Psoas muscle (tissue), 8 donors: ENCODE measurements around the gene PGLYRP2. TPM values are rescaled to one million over a fixed set of nuclear protein-coding genes. Genes with fewer than 3 reads are reported as not detected.

ENCODE experiments used
- ATAC-seq, 4 donors: fragments of 200-7000 bp; cut with Tn5 transposase; one replicate each; pipeline ENCODE4 v1.9.1; 2020; ENCODE audit warnings: moderate library complexity in 3 of 4, mild to moderate bottlenecking in 2 of 4
- DNase-seq, 2 donors: peaks; one replicate each; pipeline ENCODE4 v3.0.0-alpha.2; 2020
- H3K27ac ChIP-seq: fragments of 200-600 bp; one replicate; pipeline ENCODE4 v1.8.0; 2022
- H3K27me3 ChIP-seq, 3 donors: fragments of 200-600 bp in 1 of 3; one replicate each; pipeline versions ENCODE4 v1.6.1 to v1.8.0; 2013 to 2022; ENCODE audit warnings: low read length in 2 of 3, mild to moderate bottlenecking in 2 of 3, moderate library complexity in 1 of 3; ENCODE audit not compliant: insufficient read depth in 3 of 3
- H3K36me3 ChIP-seq, 2 donors: fragments of 200-600 bp in 1 of 2; one replicate each; pipeline versions ENCODE4 v1.6.1 to v1.8.0; 2013 to 2022; ENCODE audit warnings: low read depth in 1 of 2, mild to moderate bottlenecking in 1 of 2, moderate library complexity in 1 of 2; ENCODE audit not compliant: insufficient read depth in 1 of 2
- H3K4me1 ChIP-seq: fragments of 200-600 bp; one replicate; pipeline ENCODE4 v1.8.0; 2022
- H3K4me3 ChIP-seq: fragments of 200-600 bp; one replicate; pipeline ENCODE4 v1.8.0; 2022; ENCODE audit warnings: mild to moderate bottlenecking
- H3K9me3 ChIP-seq: fragments of 200-600 bp; one replicate; pipeline ENCODE4 v1.8.0; 2022
- CTCF ChIP-seq: fragments of 200-600 bp; IDR thresholded peaks from one replicate; pipeline ENCODE4 v1.8.0; 2022; ENCODE audit warnings: antibody characterized with exemption
- WGBS, 3 donors: extraction: QIAGEN DNeasy Blood & Tissue Kit; methylation state at CpG; one replicate each; pipeline versions ENCODE4 v1.1.6 to v1.1.7; 2013; 5-methylcytosine and 5-hydroxymethylcytosine counted together
- intact Hi-C, 2 donors: fragments of 100-400 bp; cut with DNase I; formaldehyde crosslinking; loops; one replicate each; pipeline versions ENCODE4 v1.11.0 to v1.14.2; 2022
- polyA plus RNA-seq, 3 donors: library from polyadenylated mRNA; stranded (reverse); fragments of 200-250 nt; gene quantifications; one replicate each; pipeline ENCODE4 v1.2.3, GENCODE V29; 2013
- total RNA-seq, 4 donors: library from RNA; stranded (reverse); fragmentation: NEBNext Ultra II Directional in 2 of 4; extraction: Animal tissue kit (Norgen Biotek cat#: 25700) in 2 of 4; gene quantifications; one replicate each; pipeline versions ENCODE4 v1.2.1 to v1.2.4, GENCODE V29; 2021 to 2023
- donor health status: healthy with polysubstance abuse.
- donor health status: DM: no; HTN: no; CAD: no; lungs with moderate emphysema.
- donor health status: Bipolar disorder and iron deficiency.
- donor health status: healthy.
- donor health status: DM: yes; HTN: yes; CAD: no.
- donor health status: DM: no; HTN: no; CAD: no.
- donor health status: DM: no; HTN: no; CAD: no.
- donor health status: DM: yes; HTN: yes; CAD: no.

Gene PGLYRP2
- total and polyA plus RNA-seq, 7 donors = not detected

GRCh38 chr19:15453091-15453578 is 26.2 kb downstream of the PGLYRP2 start:
- WGBS, 3 donors = 10 to 18% (median 11%) methylated on average over 26 to 44 of the region's 44 CpGs
- Histone ChIP-seq H3K9me3 (no peaks in the 10 kb centered on the region), H3K27me3 (peaks cover 0 to 30% (median 8%) of the 10 kb centered on the region in 3 donors), H3K4me1 (peaks cover 14% of the 10 kb centered on the region), H3K27ac (peak overlapping the region; percentile 59), H3K36me3 (no peaks in the 10 kb centered on the region), H3K4me3 (peak overlapping the region; percentile 66)
- ATAC-seq (peak in 3 of 4 donors; percentile 29 to 47 (median 40)), DNase-seq (no peak)
- TF ChIP-seq CTCF = peak; percentile 49
- intact Hi-C loops = loop anchor here (5.0 to 10.0 kb wide), 4 partner anchors 102 to 278 kb away; no protein-coding TSS in a partner anchor

- peak; percentile 79 to 81 (median 80) for ATAC-seq
- WGBS, 3 donors = 5 to 12% (median 12%) methylated on average over 29 to 37 of the region's 37 CpGs
- Histone ChIP-seq H3K9me3 (no peaks in the 10 kb centered on the region), H3K27me3 (peaks cover 0 to 25% (median 6%) of the 10 kb centered on the region in 3 donors), H3K4me1 (peaks cover 14% of the 10 kb centered on the region), H3K36me3 (no peaks in the 10 kb centered on the region), H3K4me3 (peak overlapping the region; percentile 66), H3K27ac (peak overlapping the region; percentile 59)
- no peak for TF ChIP-seq CTCF
- DNase-seq = peak; percentile 93 to 98
- intact Hi-C loops = loop anchor here (5.0 to 10.0 kb wide), 4 partner anchors 102 to 278 kb away; no protein-coding TSS in a partner anchor
Measured at GRCh38 chr19:15452111-15453047, 26.9 kb downstream of the PGLYRP2 start.

- intact Hi-C loops = loop anchor here (2.0 to 10.0 kb wide), 5 partner anchors 104 to 276 kb away; no protein-coding TSS in a partner anchor
- 85 to 93% (median 88%) methylated on average over 1 of the region's 1 CpG for WGBS, 3 donors
- no peaks in the 10 kb centered on the region for H3K9me3 ChIP-seq
- H3K36me3 ChIP-seq = no peaks in the 10 kb centered on the region
- peak overlapping the region; percentile 78 for H3K27ac ChIP-seq
- ATAC-seq (no peak), DNase-seq (no peak)
- no peak for TF ChIP-seq CTCF
- H3K4me1 ChIP-seq = peaks cover 21% of the 10 kb centered on the region
- no peak overlapping the region for H3K4me3 ChIP-seq
- H3K27me3 ChIP-seq = peaks cover 0 to 6% (median 0%) of the 10 kb centered on the region in 3 donors
Measured at GRCh38 chr19:15450528-15450890, 28.8 kb downstream of the PGLYRP2 start.

- no peak for TF ChIP-seq CTCF
- Histone ChIP-seq H3K4me1 (peaks cover 27% of the 10 kb centered on the region), H3K36me3 (no peaks in the 10 kb centered on the region), H3K9me3 (no peaks in the 10 kb centered on the region), H3K27ac (peak within 1 kb of the TSS; percentile 78), H3K4me3 (peak within 1 kb of the TSS; percentile 78), H3K27me3 (peaks cover 0 to under 1% (median 0%) of the 10 kb centered on the region in 3 donors)
- intact Hi-C loops = loop anchor here (2.0 to 10.0 kb wide), 6 partner anchors 73 to 275 kb away; partner anchors contain the start of gene AKAP8 (in 1 of the 2)
- DNase-seq = peak; percentile 91 to 94
- ATAC-seq = peak; percentile 16 to 42 (median 18)
- 1% methylated on average over 20 to 75 of the region's 77 CpGs for whole genome bisulfite sequencing, 3 donors
Measured at GRCh38 chr19:15449620-15450527, 29.4 kb downstream of the PGLYRP2 start, which contains the start of gene WIZ. TSS of gene WIZ (minus strand) at chr19:15449956. CDS start at chr19:15448307, 1,649 bp downstream.
